Inflammatory macrophage treated with lipopolysaccharide for 1 hour (primary cell): Measurements from ENCODE around the gene NAALADL2.
"Not testable (repeated sequence)": the region's sequence is repeated elsewhere in the genome, so short reads cannot be mapped to it uniquely, and the experiment has no call there.

Experiments used
- DNase-seq, 2 donors: peaks; one replicate each; pipeline ENCODE4 v3.0.0-alpha.2; 2020 to 2022

The NAALADL2 gene

DNA sequence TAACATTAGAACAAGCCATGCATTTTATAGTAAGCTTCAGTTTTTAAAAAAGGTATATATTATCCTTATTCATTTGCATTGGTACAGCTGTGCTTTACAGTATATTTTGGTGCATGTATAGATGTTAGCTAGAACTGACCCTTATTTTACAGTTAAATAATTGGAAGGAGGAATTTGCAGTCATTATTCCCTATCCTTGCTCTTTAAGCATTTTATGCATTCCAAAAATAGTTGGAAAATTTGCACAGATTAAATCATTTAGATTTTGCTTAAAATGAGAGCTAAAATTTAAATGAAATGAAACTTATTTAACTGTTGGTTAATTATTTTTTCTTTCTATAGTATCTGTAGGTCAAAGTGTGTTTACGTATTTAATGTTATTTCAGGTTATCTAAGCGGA, 667.1 kb downstream of the NAALADL2 start:
- no peak for DNase-seq

DNA sequence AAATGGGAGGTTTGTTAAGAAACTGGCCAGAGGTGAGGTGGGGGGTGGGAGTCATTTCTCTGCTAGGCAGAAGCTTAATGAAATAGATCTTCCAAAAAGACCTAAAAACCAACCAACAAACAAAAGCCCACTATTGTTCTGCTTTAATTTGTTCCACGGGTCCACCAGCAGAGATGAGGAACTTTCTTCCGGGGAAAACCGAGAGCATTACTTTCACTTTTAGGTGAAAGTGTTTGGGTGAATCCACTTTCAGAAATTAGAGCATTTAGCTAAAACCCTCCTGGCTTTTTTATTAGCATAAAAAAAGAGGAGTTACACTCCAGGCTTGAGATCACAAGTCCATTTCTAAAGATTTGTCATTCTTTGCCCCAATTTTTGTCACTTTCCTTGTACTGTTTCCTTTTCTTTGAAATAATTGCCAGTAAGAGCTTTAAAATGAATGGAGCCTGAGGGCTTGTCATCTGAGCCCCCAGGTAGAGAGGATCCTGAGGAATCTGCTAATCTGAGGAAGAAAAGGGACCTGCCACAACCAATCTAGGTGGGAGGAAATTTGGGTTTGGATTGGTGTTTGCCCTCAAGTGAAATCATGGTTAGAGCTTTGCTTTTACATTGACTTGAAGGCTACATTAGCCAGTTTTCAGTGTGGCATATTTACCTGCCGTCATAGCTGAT, 667.6 kb downstream of the NAALADL2 start:
- DNase-seq = peak; percentile 27 to 30

DNA sequence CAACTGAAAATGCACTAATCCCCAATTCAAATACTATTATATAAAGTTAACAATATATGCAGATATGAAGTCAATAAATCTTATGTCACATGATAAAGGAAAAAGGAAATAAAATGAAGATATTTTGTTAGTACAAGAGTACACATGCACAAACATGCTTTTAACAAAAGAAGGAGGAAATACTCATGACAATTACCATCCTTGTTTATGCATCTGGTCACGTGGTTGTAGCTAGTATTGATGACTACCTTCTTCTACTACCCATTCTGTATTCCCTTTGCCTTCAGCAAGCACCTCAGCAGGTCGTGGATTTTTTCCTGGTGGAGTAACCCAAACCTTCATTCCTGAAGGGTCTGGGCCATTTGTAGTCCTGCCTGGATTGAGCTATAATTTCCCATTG, 669.6 kb downstream of the NAALADL2 start:
- not testable (repeated sequence) for DNase-seq

DNA sequence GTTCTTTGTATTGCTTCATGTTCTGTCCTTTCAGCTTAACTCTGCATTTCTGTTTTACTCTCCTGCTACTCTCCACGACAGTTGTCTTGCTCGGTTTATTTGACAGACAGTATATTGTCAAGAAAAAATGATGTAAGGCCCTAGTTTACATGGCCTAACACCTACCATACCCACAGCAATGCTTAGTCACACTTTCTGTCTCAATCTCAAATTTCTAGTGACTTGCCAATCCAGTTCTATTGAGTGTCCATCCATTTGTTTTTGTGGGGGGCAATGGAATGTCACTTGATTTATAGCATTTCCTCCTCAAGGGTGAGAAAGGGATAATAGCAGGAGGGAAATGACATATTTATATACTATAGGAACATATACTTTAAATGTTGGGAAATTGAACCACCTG, 676.2 kb downstream of the NAALADL2 start:
- no peak for DNase-seq

DNA sequence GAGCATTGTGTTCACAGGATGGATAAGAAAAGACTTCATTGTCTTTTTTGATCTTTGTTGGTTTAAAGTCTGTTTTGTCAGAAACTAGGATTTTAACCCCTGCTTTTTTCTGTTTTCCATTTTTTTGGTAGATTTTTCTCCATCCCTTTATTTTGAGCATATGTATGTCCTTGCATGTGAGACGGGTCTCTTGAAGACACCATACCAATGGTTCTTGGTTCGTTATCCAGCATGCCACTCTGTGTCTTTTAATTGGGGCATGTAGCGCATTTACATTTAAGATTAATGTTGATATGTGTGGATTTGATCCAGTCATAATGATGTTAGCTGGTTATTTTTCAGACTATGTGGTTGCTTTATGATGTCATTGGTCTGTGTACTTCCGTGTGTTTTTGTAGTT, 687.0 kb downstream of the NAALADL2 start:
- no peak for DNase-seq

DNA sequence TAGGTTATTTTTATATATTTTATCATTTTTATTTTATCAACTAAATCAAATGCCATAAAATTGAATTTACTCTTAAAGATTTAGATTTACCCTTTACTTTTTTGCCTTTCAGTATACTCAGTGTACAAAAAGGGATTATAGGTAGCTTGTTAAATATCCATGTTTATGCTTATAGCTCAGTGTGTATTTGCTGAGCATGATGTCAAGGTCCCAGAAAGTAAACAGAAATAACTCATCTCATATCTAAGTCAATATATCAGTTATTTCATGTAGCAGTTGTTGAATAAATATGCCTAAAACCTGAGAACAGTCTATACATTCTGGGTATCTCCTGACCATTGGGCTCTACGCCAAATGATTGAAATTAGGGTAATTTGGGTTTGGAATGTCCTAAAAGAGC, 693.8 kb downstream of the NAALADL2 start:
- no peak for DNase-seq

DNA sequence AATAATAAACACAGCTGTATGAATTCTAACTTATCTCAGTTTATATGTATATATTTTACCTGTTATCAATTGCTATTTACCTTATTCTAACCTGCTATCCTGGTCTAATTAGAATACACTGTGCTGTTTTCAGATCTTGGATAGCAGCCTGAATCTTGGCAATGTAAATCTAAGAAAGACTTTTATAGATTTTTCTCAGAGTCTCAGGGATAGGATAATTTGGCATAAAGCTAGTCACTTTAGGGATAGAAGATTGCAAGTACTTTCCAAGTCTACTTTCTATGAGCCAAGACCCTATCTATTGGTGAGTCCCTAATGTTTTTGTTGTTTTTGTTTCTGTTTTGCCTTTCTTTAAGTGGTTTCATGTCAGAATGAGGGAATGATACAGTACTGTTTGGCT, 695.7 kb downstream of the NAALADL2 start:
- no peak for DNase-seq

DNA sequence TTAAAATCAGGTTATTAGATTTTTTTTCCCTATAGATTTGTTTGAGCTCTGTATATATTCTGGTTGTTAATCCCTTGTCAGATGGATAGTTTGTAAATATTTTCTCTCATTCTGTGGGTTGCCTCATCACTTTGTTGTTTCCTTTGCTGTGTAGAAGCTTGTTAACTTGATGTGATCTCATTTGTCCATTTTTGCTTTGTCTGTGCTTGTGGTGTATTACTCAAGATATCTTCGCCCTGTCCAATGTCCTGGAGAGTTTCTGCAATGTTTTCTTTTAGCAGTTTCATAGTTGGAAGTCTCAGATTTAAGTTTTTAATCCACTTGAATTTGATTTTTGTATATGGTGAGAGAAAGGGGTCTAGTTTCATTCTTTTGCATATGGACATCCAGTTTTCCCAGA, 699.1 kb downstream of the NAALADL2 start:
- no peak for DNase-seq

DNA sequence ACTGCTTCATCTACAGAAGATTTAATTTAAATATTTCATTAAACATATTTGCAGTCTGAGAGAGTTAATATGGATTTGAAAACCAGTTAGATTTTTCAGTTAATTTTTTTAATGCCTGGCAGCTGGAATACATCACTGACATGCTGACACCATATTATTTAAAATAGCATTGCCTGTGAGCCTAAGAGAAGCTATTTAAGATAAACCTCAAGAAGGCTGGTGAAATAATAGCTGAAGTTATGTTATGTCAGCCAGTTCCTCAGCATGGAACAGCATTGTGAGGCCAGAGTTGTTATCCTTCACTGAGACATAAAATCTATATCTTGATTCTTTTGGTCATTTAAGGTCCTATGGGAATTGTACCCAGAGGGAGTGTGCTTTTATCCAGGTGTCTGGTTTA, 705.2 kb downstream of the NAALADL2 start:
- DNase-seq = no peak

DNA sequence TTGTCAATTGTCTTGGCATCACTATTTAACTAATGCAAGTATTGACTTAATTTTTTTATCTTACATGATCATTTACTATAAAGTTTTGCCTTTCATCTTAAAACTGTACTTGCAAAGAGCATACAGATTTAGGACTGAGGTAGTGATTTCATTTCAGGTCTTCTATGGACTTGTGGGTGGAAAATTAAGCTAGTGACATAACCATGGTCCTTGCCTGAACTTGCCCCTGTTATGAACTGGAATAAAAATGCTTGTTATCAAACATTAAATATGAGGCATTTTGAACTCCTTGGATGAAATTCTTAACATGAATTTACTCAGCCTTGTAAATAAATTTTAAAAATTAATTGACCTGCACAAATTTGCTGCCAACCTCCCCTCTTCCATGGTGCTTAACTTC, 712.0 kb downstream of the NAALADL2 start:
- DNase-seq = no peak

DNA sequence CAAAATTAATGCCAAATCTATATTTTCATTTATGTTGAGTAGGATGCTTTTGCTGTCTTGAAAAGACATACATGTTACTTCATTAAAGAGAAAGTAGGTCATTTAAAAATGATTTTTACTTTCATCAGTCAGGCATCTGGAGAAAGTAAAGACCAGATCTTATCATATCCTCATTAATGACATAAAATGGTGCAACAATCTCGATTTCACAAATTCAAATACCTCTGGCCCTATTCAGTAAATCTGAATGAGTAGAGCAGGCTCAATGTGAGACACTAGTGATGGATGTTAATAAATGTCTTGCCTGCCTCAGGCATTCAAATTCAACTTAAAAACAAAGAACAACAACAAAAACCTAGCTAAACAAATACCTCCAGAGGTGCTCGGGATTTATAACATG, 714.1 kb downstream of the NAALADL2 start:
- DNase-seq = no peak

DNA sequence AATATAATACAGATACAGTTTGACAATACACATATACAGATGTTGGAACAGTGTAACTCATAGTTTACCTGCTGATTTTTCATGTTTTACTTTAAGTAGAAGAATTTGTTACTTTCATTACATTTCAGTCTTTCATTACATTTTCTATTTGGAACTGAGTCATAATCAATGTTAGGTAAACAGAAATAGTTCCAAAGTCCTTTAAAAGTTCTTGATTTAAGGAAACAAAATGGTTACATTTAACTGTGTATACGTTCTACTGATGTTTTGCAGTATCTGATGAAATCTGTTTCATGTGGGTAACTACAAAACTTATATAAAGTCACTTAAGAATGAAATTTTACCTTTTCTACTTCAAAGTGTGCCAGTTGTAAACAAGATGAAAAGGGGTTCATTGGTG, 721.2 kb downstream of the NAALADL2 start:
- DNase-seq = no peak

DNA sequence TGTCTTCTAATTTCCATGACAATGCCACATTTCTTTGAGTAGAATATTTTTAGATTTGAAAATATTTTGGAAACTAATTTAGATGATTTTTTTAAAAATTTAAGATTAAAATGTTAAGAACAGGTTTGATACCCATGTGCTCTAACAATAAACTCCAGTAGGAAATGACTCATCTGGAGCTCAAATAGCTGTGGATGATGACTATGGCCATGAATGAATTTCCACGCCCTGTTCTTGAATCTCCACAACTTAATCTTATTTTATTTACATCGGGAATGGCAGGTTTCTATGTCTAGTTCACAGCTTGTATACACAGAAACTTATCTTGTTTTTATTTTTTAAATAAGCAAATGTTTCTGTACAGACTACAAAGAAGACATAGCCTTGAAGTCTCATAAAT, 726.8 kb downstream of the NAALADL2 start:
- DNase-seq = no peak

DNA sequence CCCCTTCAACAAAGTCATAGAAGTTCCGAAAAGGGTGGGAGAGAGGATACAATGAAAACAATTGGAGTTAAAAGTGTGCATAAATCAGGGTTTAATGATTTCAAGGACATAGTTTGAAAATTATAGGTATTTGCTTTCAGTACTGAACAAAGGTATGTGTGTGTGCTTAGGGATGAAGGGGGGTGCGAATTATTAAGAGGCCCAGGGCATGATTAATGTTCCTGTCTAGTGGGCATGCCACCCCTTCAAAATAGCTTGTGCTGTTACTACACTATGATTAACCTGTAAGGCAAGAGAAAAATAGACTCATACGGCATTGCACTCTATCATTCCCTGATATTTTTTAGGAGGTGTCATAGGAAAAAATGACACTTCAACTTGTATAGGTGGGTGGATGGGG, 731.6 kb downstream of the NAALADL2 start:
- no peak for DNase-seq

DNA sequence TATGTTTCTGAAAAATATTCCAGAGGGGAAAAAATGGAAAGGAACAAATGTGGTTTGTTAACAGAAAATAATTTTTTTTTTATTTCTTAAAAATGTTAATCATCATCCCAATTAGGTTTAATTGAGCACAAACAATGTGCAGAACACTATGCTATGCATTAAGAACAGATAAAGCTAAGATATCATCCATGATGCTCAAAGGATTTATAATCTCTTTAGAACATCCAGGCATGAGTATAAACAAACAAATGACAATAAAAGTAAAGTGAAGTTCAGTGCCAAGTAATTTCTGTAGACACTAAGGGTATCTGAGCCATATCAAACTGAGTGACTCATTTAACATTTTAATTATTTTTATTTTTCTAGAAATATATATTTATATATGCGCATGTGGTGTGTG, 732.2 kb downstream of the NAALADL2 start:
- no peak for DNase-seq

DNA sequence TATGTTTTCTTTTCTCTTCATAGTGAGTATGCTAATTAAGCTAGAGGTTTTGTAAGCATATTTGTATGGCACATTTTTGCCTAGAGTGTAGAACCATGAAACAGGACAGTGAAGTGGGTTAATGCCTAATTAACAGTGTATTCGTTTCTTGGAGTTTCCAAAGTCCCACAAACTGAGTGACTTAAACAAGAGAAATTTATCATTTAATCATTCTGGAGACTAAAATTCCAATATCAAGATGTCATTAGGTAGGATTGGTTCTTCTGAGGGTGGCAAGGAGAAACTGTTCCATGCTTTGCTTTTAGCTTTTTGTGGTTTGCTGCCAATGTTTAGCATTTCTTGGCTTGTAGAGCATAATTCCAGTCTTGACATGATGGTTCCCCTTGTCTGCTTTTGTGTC, 734.2 kb downstream of the NAALADL2 start:
- DNase-seq = no peak

DNA sequence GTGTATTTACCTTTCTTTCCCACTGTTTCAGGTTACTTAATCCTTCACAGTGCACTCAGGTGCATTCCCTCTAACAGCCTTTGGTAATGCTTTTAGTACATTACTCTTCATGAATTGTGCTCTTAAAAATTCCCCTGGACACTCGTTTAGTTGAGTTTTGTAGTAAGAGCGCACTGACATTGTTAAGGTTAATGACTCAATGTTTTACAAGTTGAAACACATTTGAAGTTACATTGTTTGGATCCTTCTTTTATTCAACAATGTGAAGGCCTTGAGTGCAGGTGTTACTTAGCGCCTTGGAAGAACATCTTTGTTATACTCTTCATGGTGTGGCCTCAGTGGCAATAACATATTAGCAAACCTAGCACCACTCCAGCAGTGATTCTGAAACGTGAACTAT, 739.6 kb downstream of the NAALADL2 start:
- no peak for DNase-seq

DNA sequence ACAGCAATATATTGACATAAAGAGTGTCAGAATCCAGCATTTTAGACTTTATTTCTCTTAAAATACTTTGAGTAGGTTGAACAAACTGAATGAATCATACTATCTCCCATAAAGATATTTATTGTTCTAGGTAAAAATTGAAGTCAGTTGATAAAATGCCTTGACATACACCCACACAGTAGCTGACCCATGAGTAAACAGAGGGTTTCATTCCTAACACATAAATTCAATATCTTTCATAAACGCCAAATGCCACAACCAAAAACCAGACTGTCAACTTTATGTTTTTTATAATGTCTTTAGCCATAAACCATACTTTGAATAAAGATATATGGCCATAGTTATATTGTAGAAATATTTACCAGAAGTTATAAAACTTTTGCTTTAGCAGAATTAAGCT, 742.4 kb downstream of the NAALADL2 start:
- DNase-seq = no peak

DNA sequence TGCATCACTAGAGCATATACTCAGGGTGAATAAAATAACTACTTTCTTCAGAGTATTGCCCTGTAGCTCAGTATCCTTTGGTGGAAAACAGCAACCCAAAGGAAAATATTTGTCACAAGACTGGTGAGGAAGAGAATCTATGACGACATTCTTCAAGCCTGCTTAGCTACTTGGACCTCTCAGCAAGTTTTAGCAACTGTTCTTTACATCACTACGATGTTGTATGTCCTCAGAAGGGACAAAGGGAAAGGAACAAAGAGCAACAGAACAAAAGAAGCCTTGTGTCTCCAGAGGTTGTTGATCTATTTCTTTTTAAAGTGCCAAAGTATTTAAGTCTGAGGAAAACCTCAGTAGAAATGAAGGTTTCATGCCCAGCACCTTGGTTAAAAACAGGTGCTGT, 746.7 kb downstream of the NAALADL2 start:
- DNase-seq = no peak

DNA sequence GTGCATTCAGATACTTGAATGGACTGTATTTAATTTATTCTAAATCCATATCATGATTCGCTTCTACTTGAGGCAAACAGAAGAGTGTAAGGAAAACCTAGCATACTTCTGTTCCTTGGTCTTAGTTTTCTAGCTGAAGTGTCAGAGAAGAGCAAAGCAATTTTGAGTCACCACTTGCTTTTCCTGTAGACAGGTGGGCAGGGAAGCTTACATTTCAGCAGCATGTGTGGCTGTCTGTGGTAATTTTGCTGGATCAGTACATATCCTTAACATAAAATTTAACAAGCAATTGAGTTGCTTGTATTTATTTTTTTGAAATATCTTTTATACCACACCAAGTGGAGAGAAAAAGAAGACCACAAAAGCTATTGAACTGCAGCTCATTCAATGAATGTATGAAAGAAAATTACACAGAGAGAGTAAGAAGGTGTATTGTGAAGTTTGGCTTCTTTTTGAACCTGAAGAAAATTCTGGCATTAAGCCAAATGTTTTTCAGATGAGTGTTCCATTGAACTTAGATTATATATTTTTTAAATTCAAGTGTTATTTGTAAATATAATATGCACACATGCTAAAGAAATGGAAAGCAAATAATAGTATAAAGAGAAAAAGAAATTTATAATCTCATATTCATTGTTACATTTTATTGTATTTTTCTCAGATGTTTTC, 747.6 kb downstream of the NAALADL2 start:
- no peak for DNase-seq

DNA sequence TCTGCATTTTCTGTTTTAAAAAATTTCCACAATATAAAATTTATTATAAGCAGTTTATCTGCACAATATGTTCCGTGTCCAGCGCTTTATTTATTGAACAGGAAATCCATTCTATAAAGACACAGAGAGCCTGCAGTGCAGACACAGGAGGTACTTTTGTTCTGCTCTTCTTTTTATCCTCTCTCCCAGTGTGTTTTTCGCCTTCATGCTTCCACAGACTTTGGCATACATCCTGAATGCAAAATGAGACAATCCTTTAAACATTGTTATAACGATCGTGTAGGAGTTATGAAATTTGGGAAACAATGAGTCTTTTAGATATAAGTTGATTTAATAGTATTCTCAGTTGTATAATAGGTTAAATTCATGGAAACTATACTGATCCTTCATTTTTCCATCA, 749.2 kb downstream of the NAALADL2 start:
- no peak for DNase-seq

DNA sequence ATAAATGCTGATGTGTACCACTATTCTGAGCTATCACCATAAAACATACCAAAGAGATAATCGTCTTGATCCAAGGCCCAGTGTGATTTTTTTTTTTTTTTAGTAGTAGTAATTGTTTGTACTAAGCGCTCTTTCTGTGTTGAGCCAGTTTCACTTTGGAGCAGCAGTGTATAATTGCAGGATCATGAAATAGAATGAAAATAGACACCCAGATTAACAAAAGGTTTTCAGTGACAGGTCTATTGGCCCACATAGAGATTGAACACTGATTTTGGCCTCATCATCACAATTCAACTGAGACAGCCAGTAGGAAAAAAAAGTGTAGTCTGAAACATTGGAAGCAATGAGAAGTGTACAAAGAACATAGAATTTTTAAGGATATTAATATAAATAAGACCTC, 749.8 kb downstream of the NAALADL2 start:
- DNase-seq = no peak

DNA sequence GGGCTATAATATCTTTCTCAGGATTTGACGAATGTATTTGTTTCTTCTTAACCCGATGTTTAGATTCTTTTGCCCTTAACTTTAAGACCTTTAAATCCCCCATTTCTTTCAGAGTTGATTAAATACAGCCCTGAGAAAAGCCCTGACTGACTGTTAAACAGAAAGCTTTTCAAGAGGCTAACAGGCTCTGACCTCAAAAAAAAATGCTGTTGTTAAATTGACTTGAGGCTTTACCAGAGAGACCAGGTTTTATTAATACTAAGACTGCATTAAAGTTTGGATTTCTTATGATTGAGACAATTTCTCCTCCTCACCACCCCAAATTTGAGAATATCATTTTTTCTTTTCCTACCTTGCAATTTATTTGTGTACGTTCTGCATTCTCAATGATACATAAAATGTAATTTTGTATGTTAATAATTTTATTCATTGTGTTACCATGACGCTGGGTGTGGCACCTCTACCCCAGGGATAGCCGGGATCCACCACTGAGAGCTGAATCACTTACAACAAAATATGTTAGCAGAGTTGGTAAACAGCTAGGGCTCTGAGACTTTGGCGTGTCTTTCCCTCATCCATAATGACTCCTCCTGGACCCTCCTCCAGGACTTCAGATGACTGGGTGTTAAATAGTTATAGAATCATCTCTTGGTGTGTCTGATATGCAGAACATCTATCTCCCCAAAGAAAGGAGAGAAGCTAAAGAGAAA, 753.5 kb downstream of the NAALADL2 start:
- no peak for DNase-seq

DNA sequence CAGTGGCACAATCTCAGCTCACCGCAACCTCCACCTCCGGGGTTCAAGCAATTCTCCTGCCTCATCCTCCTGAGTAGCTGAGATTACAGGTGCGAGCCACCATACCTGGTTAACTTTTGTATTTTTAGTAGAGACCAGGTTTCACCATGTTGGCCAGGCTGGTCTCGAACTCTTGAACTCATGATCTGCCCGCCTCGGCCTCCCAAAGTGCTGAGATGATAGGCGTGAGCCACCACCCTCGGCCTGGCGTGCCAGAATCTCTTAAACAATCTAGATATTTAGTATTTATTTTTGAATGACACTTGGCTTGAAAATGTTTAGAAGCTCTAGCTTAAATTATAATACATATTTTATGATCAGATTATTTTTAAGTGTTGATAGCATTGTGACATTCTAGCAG, 755.0 kb downstream of the NAALADL2 start:
- DNase-seq = not testable (repeated sequence)
